ENCODE results near the gene PTPN23.

GRCh38 chr3:47424434-47425382 lies 43.9 kb downstream of the PTPN23 start:
- TF ChIP-seq CTCF (IDR thresholded peaks at IDR 0.05 in 8 of 11, conservative IDR thresholded peaks at IDR 0.05 in 3 of 11) (no peak), POLR2AphosphoS5 (IDR thresholded peaks at IDR 0.05) (no peak), POLR2A (IDR thresholded peaks at IDR 0.05) (no peak)

Data from spleen (tissue), 7 donors.